PC-3 (cell line): ENCODE measurements around the gene IL25. TPM values are rescaled to one million over a fixed set of nuclear protein-coding genes. Genes with fewer than 3 reads are reported as not detected.

ENCODE experiments used
- ATAC-seq: fragments of 200-7000 bp; cut with Tn5 transposase; 2 replicates; pipeline ENCODE4 v1.9.1; 2020; ENCODE audit warnings: mild to moderate bottlenecking, moderate library complexity
- BruUV-seq: library from RNA; stranded (reverse); fragments of 400-500 nt; replicated peaks from 2 replicates; lab custom pipeline; 2021; lab: Mats Ljungman, UMichigan
- CTCF ChIA-PET: fragments of 300-600 bp; sonication (Branson Sonifier 250); formaldehyde crosslinking; loops from one replicate; lab custom pipeline; 2022; ENCODE audit warnings: antibody characterized with exemption; lab: Charles Lee
- POLR2A ChIA-PET: fragments of 300-600 bp; sonication (Branson Sonifier 250); formaldehyde crosslinking; loops from one replicate; lab custom pipeline; 2022; ENCODE audit warnings: antibody characterized with exemption; ENCODE audit not compliant: unreplicated experiment; lab: Charles Lee
- DNase-seq: peaks from one replicate; pipeline ENCODE4 v3.0.0-alpha.2; 2015
- H2AFZ ChIP-seq: fragments of 300-600 bp; sonication (generic); 2 replicates; pipeline ENCODE4 v1.6.0; 2016; ENCODE audit warnings: antibody characterized with exemption, low read length
- H3F3A ChIP-seq: fragments of 300-600 bp; sonication (generic); one replicate; pipeline ENCODE4 v1.6.0; 2017; ENCODE audit warnings: antibody characterized with exemption, low read length, control low read depth, mild to moderate bottlenecking; ENCODE audit not compliant: unreplicated experiment
- H3K27ac ChIP-seq: fragments of 300-600 bp; sonication (generic); 2 replicates; pipeline ENCODE4 v1.5.1; 2016; ENCODE audit warnings: mild to moderate bottlenecking, low read length
- H3K27me3 ChIP-seq: fragments of 300-600 bp; sonication (generic); 2 replicates; pipeline ENCODE4 v1.6.1; 2016; ENCODE audit warnings: low read length, mixed read lengths
- H3K36me3 ChIP-seq: fragments of 300-600 bp; sonication (generic); 2 replicates; pipeline ENCODE4 v1.6.1; 2016; ENCODE audit warnings: low read depth, mixed run types, low read length, mixed read lengths
- H3K4me1 ChIP-seq: fragments of 300-600 bp; sonication (generic); 2 replicates; pipeline ENCODE4 v1.5.1; 2016; ENCODE audit warnings: low read length; ENCODE audit not compliant: insufficient read depth
- H3K4me2 ChIP-seq: fragments of 300-600 bp; sonication (generic); 2 replicates; pipeline ENCODE4 v1.6.0; 2016; ENCODE audit warnings: low read length
- H3K4me3 ChIP-seq: fragments of 300-600 bp; sonication (generic); 2 replicates; pipeline ENCODE4 v1.5.1; 2016; ENCODE audit warnings: mild to moderate bottlenecking, low read length, mixed read lengths
- H3K79me2 ChIP-seq: fragments of 300-600 bp; sonication (generic); 2 replicates; pipeline ENCODE4 v1.6.1; 2017; ENCODE audit warnings: low read length, mixed read lengths
- H3K9ac ChIP-seq: fragments of 300-600 bp; sonication (generic); 2 replicates; pipeline ENCODE4 v1.6.0; 2016; ENCODE audit warnings: mild to moderate bottlenecking, low read length
- H3K9me2 ChIP-seq: fragments of 300-600 bp; sonication (generic); replicated peaks from 2 replicates; pipeline ENCODE4 v1.6.1; 2016; ENCODE audit warnings: mixed run types, low read length, mixed read lengths
- H3K9me3 ChIP-seq: fragments of 300-600 bp; sonication (generic); 2 replicates; pipeline ENCODE4 v1.6.1; 2016; ENCODE audit warnings: low read length, mixed read lengths
- H4K20me1 ChIP-seq: fragments of 300-600 bp; sonication (generic); 2 replicates; pipeline ENCODE4 v1.6.1; 2016; ENCODE audit warnings: low read length, mixed read lengths
- EZH2 ChIP-seq: fragments of 300-600 bp; sonication (generic); IDR thresholded peaks from one replicate; pipeline ENCODE4 v1.6.1; 2017; ENCODE audit warnings: antibody characterized with exemption, mild to moderate bottlenecking, low read length; ENCODE audit not compliant: unreplicated experiment
- EZH2phosphoT487 ChIP-seq: fragments of 300-600 bp; sonication (generic); IDR thresholded peaks from 2 replicates; pipeline ENCODE4 v1.6.1; 2018; ENCODE audit warnings: mild to moderate bottlenecking, antibody characterized with exemption, low read length, borderline replicate concordance
- intact Hi-C: fragments of 100-400 bp; cut with micrococcal nuclease; formaldehyde crosslinking; loops from 2 replicates; pipeline ENCODE4 v1.9.0; 2023
- total RNA-seq: library from RNA; depleted of rRNA; stranded (reverse); fragments of >200 nt; gene quantifications from 2 replicates; pipeline ENCODE4 v1.2.3, GENCODE V29; 2014
- TF ChIP-seq, protein P1 (sequence below): fragments of 300-600 bp; sonication (generic); conservative IDR thresholded peaks from 2 replicates; pipeline ENCODE4 v1.5.1; 2017; ENCODE audit warnings: antibody characterized with exemption, low read depth, mild to moderate bottlenecking, low read length

Gene IL25
- total RNA-seq, 1 experiment from 2014 or later, result not detected

DNA sequence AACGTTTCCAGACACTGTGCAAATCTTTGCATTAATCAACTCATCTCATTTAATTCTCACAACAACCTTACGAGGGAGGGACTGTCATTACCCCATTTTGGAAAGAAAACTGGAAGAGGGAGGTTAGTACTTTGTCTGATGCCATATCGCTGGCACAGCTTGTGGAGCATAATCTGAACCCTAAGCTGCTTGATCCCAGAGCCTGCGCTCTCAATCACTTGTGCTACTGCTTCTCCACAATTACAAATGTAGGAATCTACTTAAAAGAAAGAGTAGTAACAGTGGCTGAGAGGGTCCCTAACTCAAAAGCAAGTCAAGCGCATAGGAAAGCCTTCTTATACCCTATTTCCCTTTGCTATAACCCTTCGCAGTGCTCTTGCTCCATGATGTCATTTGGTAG lies 10.8 kb upstream of the IL25 start:
- Histone ChIP-seq H3K27me3 (peaks cover 35% of the 10 kb centered on the region), H4K20me1 (no peaks in the 10 kb centered on the region), H3K79me2 (no peaks in the 10 kb centered on the region), H2AFZ (no peak overlapping the region), H3K4me1 (no peaks in the 10 kb centered on the region), H3K4me2 (no peak overlapping the region), H3K27ac (no peak overlapping the region), H3K9ac (no peak overlapping the region), H3K9me2 (no peaks in the 10 kb centered on the region), H3K9me3 (no peaks in the 10 kb centered on the region), H3K36me3 (no peaks in the 10 kb centered on the region), H3F3A (no peaks in the 10 kb centered on the region), H3K4me3 (no peak overlapping the region)
- ATAC-seq, result no peak
- TF ChIP-seq, protein P1, sequence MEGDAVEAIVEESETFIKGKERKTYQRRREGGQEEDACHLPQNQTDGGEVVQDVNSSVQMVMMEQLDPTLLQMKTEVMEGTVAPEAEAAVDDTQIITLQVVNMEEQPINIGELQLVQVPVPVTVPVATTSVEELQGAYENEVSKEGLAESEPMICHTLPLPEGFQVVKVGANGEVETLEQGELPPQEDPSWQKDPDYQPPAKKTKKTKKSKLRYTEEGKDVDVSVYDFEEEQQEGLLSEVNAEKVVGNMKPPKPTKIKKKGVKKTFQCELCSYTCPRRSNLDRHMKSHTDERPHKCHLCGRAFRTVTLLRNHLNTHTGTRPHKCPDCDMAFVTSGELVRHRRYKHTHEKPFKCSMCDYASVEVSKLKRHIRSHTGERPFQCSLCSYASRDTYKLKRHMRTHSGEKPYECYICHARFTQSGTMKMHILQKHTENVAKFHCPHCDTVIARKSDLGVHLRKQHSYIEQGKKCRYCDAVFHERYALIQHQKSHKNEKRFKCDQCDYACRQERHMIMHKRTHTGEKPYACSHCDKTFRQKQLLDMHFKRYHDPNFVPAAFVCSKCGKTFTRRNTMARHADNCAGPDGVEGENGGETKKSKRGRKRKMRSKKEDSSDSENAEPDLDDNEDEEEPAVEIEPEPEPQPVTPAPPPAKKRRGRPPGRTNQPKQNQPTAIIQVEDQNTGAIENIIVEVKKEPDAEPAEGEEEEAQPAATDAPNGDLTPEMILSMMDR, result no peak
- TF ChIP-seq EZH2, result no peak
- no peak for TF ChIP-seq EZH2phosphoT487
- ChIA-PET CTCF (interaction anchor here (1.1 kb wide), 1 partner anchor 9 kb away, joined by 3 read pairs; the partner anchor contains the start of gene SLC22A17), POLR2A (no interaction called here)
- BruUV-seq, result no TSS peak
- intact Hi-C loops, result no loop called here
- no peak for DNase-seq

DNA sequence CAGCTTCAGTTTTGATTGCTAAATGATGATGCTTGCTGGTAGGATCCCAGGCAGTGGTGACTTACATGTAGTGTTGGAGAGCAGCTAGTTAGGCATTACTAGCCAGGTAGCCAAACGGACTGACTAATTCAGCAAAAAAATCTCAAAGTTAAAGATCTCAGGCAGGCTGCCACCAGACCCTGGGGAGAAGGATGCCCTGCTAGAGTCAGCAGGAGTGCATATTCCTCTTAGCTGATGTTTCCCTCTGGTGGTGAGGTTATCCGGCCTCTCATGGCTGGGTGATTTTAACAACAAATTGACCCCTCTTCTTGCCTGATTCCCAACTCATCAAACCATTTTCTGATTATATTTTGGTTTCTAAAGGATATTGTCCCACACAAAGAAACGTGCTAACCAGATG lies 10.4 kb upstream of the IL25 start:
- Histone ChIP-seq H3K27ac (no peak overlapping the region), H3K9me2 (no peaks in the 10 kb centered on the region), H3K9ac (no peak overlapping the region), H3K27me3 (peaks cover 32% of the 10 kb centered on the region), H3K36me3 (no peaks in the 10 kb centered on the region), H3K9me3 (no peaks in the 10 kb centered on the region), H4K20me1 (no peaks in the 10 kb centered on the region), H3K4me2 (no peak overlapping the region), H3K79me2 (no peaks in the 10 kb centered on the region), H3K4me1 (no peaks in the 10 kb centered on the region), H2AFZ (no peak overlapping the region), H3F3A (no peaks in the 10 kb centered on the region), H3K4me3 (no peak overlapping the region)
- CTCF ChIA-PET, result interaction anchor here (1.1 kb wide), 1 partner anchor 9 kb away, joined by 3 read pairs; the partner anchor contains the start of gene SLC22A17
- POLR2A ChIA-PET, result no interaction called here
- intact Hi-C loops, result no loop called here
- TF ChIP-seq EZH2phosphoT487 (no peak), EZH2 (no peak)
- TF ChIP-seq, protein P1, result peak; percentile 35; the same call in 1 of the 2 replicates
- ATAC-seq, result peak; percentile 28; the same call in 1 of the 2 replicates
- BruUV-seq, result no TSS peak
- peak; percentile 4 for DNase-seq

DNA sequence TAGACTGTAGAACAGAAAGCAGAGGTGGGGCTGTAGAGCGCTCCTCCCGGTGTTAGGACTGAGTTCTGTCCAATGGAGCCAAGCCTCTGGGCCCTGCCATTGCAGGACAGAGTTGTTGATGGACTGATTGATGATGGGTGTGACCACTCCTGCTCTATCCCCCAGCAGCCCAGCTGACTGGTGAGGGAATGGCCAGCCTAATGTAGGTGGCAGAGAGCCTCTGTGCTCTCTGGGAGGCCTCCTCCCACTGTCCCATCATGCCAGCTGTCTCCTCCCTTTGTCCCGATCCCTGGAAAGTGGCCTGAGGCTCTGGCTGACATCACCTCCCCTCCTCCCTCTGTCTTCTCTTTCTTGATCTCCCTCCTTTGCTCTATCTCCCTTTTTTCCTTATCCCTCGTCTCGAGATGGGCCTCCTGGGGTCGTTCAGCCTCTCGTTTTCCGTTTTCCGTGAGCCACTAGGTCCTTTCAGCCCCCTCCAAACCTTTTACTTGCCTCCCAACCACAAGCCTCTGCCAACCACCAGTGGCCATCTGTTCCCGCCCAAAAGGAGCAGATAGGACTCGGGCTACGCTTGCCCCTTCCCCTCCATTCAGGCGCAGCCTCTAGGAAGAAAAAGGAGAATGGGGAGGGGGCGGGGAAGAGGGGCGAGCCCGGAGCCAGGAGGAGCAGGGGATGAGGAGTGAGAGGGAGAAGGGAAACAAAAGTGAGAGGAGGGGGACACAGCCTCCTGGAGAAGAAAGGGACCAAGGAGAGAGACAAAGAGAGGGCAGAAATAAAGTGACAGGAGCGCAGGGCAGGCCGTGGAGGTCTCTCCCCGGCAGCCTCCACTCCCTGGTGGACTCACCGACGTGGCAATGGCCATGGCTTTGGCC lies 8.2 kb upstream of the IL25 start:
- DNase-seq (no peak), ATAC-seq (no peak)
- ChIA-PET POLR2A (no interaction called here), CTCF (no interaction called here)
- H3K9me3 ChIP-seq, result no peaks in the 10 kb centered on the region
- H3F3A ChIP-seq, result no peaks in the 10 kb centered on the region
- 0 out of 2 replicates have a peak overlapping the region, but pooled peaks have one; percentile 33 for H3K4me3 ChIP-seq
- intact Hi-C loops, result no loop called here
- H3K27ac ChIP-seq, result no peak overlapping the region
- H3K36me3 ChIP-seq, result no peaks in the 10 kb centered on the region
- H3K4me2 ChIP-seq, result peak overlapping the region; percentile 51
- peaks cover 26% of the 10 kb centered on the region for H3K27me3 ChIP-seq
- H3K9ac ChIP-seq, result no peak overlapping the region
- no peaks in the 10 kb centered on the region for H4K20me1 ChIP-seq
- no peak for TF ChIP-seq EZH2
- TF ChIP-seq, protein P1, result no peak
- no peak for TF ChIP-seq EZH2phosphoT487
- no peaks in the 10 kb centered on the region for H3K79me2 ChIP-seq
- no peaks in the 10 kb centered on the region for H3K4me1 ChIP-seq
- no peaks in the 10 kb centered on the region for H3K9me2 ChIP-seq
- peak overlapping the region; percentile 58 for H2AFZ ChIP-seq
- no TSS peak for BruUV-seq
